PC-9 (cell line): ENCODE measurements around the gene SLIT1.

Source experiments
- EZH2 ChIP-seq: fragments of 200-600 bp; sonication (generic); IDR thresholded peaks from 2 replicates; pipeline ENCODE4 v1.8.0; 2017; ENCODE audit warnings: antibody characterized with exemption, low read depth
- TF ChIP-seq, protein P1 (sequence below): fragments of 200-600 bp; sonication (generic); conservative IDR thresholded peaks from 2 replicates; pipeline ENCODE4 v1.6.1; 2017; ENCODE audit warnings: mixed run types, antibody characterized with exemption, mild to moderate bottlenecking, moderate library complexity

DNA sequence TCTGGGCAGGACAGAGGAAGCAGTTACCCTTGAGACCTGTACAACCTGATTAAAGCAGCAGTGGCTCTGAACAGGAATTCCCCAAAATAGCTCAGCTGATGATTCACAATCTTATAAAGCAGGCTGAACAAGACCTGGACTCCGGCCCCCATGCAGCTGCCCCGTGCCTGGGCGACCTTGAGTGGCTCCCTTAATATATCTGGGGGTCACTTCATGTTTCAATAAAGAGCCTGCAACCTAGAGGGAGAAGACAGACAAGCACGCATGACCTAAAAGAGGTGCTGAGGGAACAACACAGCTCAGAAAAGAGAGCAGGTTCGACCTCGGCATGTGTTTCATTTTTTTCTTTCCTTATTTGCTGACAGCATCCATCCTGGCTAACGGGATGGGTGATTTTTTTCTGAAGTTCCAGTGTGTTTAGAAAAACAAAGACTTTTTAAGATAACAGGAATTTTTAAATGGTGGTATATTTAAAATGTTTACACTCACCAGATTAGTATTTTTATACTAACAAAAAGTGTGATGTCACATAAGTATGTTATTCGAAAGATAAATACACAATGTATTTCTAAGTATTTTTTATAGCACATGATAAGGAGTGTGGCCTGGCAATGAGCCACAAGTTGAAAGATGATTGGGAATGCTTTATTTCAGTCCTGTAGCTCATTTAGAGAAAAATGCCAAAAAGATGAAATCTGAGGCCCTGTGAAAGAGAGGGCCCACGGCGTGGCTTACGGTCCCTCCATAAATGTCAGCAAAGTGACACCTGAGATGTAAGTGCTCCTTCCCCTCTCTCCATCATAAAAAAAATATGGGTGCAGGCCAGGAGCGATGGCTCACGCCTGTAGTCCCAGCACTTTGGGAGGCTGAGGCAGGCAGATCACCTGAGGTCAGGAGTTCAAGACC, 161.3 kb downstream of the SLIT1 start:
- TF ChIP-seq, protein P1, sequence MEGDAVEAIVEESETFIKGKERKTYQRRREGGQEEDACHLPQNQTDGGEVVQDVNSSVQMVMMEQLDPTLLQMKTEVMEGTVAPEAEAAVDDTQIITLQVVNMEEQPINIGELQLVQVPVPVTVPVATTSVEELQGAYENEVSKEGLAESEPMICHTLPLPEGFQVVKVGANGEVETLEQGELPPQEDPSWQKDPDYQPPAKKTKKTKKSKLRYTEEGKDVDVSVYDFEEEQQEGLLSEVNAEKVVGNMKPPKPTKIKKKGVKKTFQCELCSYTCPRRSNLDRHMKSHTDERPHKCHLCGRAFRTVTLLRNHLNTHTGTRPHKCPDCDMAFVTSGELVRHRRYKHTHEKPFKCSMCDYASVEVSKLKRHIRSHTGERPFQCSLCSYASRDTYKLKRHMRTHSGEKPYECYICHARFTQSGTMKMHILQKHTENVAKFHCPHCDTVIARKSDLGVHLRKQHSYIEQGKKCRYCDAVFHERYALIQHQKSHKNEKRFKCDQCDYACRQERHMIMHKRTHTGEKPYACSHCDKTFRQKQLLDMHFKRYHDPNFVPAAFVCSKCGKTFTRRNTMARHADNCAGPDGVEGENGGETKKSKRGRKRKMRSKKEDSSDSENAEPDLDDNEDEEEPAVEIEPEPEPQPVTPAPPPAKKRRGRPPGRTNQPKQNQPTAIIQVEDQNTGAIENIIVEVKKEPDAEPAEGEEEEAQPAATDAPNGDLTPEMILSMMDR: no peak
- TF ChIP-seq EZH2: no peak
